ENCODE data around the gene PDCD4.
"Not testable (repeated sequence)": the region's sequence is repeated elsewhere in the genome, so short reads cannot be mapped to it uniquely, and the experiment has no call there.

The PDCD4 gene

DNA sequence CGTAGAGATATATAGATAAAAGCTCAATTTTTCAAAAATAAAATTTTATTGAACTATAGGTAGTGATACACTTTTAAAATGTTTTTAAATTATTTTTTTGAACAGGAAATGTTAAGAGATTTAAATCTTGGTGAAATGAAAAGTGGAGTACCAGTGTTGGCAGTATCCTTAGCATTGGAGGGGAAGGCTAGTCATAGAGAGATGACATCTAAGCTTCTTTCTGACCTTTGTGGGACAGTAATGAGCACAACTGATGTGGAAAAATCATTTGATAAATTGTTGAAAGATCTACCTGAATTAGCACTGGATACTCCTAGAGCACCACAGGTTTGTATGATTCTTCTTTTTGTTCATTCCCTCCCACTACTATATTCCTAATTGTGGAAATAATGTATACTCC, 15.8 kb downstream of the PDCD4 start:
- no peak for DNase-seq

DNA sequence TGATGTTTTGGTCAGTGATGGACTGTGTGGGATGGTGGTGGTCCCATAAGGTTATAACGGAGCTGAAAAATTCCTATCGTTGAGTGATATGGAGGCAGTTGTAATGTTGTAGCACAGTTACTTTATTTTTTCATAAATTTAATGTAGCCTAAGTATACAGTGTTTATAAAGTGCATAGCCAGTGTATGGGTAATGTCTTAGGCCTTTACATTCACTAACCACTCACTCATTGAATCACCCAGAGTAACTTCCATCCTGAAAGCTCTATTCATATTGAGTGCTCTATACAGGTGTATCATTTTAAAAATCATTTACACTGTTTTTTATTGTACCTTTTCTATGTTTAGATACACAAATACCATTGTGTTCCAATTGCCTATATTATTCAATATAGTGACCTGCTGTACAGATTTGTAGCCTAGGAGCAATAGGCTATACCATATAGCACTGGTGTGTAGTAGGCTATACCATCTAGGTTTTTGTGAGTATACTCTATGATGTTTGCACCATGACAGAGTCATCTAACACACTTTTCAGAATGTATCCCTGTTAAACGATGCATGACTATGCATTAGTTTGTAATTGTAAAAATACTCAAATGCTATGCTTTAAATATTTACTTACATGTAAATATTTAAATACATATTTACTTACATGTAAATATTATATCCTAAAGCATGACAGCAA, 21.0 kb downstream of the PDCD4 start:
- no peak for DNase-seq

DNA sequence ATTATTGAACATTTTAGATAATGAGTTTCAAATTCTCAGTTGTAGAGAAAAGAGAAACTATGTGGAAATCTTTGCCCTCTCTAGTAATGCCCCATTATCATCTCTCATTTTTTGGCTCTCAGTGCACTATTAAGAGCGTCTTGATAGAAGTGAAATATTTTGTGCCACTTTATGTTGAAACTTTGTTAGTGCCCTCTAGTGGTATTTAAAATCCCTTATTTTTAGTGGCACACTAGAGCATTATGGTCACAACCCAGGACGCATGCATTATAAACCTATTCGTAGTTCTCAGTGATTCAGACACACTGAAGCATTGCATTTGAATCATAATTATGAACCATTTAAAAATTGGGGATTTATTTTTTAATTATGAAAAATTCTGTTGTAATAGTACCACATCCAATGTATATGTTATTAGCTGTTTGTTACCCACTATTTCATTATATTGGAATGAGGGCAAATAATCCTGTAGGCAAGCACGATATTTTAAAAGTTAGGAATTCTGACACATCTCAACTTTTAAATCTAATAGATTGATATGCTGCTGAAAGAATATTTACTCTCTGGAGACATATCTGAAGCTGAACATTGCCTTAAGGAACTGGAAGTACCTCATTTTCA, 21.9 kb downstream of the PDCD4 start:
- peak; percentile 46 for DNase-seq

DNA sequence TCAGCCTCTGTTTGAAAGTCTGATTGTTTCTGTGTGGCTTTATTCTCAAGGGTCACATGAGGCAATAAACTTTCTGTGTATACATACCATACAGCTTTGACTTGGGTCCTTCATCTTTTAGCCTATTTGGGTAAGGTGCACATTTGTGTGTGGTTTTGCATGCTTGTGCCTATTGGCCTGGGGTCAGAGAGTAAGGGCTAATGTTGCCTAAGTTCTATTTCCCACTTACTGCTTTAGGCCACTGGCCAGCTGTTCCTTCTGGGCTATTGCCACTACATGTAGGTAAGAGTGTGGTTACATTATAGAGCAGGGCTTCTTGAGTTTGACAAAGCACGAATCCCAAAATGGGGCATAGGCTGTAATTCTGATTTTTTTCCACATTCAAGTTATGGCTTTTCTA, 25.5 kb downstream of the PDCD4 start:
- DNase-seq, result no peak

DNA sequence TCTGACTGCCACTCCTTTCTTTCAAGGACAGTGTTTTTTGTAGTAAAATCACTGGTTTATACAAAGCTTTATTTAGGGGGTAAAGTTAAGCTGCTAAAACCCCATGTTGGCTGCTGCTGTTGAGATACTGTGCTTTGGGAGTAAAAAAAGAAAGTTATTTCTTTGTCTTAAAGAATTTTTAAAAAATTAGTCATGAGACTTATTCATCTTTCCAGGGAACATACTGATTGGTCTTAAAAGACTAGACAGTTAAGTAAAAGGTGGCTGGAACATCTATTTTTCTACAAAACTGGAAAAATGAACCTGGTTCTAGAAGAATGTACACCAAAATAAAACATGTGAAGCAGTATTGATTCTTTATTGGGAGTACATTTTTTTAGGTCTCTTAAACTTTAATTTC, 26.7 kb downstream of the PDCD4 start:
- peak; percentile 24 for DNase-seq

DNA sequence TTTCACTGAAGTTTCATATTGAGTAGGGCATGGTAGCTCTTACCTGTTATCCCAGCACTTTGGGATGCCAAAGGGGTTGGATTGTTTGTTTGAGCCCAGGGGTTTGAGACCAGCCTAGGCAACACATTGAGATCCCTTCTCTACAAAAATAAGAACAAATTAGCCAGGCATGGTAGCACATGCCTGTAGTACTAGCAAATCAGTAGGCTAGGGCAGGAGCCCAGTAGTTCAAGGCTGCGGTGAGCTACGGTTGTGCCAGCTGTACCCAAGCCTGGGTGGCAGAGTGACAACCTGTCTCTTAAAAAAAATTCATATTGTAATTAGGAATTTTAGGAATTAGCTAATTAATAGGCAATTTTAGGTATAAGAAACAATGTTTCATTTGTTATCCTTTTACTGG, 29.3 kb downstream of the PDCD4 start:
- DNase-seq, result no peak

DNA sequence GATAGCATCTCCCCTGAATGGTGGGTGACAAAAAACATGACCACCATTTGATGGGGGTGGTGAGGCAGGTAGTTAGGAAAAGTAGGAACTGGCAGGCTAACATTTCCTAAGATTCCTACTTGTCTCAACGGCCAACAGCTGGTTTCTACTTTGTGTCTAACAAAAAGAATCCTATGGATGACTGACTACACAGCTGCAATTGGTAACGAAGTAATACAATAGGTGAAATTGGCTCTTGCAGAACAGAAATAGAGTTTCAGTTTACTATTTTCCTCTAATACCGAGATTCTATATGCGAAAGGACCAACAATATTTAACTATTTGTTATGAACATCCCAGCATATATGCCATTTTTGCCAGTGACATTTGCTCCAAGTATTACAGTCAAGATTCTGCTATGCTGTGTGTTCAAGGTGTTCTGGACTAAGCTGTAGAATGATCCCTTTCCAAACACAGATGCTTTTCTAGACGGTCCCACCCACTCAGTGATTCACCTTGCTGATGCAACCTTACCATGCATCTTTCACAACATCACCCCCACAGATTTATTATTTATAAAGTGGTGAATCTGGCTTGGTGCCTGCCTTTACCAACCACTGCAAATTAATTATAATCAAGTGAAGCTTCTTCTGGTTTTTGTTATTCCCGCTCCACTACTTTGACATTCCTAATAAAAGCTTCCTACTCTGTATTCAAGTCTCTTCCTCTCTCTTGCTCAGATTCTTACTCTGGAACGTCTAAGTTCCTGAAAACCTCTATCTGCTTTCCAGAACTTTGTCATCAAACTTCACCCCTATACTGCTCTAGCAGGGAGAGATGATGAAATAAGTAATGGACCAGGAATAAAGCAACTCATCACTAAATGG, 30.5 kb downstream of the PDCD4 start:
- DNase-seq, result peak; percentile 76

DNA sequence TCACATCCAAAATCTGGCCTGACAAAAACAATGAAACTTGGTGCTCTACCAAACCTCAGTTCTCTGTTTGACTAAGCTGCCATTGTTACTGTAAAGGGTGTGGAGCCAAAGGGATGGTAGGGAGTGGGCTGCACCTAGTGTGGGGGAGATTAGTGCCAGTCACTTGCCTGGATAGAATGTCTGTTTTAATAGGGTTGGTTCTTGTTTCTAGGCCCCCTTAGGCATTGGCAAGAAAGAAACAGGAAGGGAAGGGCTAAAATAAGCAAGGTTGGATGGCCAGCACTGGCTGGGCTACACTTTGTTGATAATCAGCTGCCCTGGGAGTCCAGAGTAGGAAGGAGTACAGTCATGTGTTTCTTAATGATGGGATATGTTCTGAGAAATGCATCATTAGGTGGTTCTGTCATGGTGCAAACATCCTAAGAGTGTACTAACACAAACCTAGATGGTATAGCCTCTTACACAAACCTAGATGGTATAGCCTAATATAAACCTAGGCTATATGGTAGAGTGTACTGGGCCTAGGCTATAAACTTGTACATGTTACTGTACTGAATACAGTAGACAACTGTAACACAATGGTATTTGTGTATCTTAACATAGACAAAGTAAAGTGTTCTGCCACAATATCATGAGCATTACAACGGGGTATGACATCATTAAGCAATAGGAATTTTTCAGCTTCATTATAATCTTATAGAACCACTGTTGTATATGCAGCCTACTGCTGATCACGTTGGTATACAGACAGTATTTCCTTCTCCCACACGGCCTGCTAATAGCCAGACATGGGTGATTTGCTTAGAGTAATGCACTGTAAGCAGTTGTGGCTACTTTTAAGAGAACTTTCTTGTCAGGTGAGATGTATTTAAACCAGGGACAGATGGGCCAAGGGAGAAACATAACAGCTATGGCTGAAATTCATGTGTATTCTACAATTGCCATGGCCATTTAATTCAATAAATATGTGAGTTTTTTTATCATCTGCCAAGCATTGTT, 31.9 kb downstream of the PDCD4 start:
- peak; percentile 7 for DNase-seq

DNA sequence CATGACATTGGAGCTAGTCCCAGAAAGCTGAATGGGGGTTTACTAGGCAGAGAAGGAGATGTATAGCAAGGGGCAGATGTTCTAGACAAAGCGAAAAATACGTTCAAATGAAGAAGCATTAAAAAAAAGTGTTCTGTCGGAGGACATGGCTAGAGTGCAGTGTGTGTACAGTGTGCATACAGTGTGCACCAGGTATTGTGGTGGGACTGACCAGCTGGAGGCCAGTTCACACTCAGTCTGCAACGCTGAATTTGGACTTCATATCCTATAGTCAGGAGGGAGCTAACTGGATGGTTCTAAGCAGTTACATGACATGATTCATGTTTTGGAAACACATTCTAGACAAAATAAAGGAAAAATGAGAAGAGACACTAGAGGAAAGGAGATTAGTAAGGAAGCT, 38.4 kb downstream of the PDCD4 start:
- no peak for DNase-seq

DNA sequence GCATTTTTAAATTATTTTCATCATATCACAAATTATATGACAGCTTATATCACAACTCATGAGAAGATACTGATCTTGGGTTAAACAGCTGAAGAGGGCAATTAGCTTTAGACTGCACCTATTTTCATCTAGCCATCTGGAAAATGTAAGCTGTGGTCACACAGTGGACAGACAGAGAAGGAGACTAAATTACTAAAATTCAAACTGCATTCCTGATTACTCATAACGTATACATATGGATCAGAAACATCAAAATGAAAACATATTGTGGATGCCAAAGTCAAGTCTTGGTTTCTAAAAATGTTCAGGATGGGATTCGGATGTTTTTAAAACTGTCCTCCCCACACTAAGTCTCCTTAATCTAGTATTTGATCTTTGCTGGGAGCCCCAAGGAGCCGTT, 40.6 kb downstream of the PDCD4 start:
- peak; percentile 85 for DNase-seq

DNA sequence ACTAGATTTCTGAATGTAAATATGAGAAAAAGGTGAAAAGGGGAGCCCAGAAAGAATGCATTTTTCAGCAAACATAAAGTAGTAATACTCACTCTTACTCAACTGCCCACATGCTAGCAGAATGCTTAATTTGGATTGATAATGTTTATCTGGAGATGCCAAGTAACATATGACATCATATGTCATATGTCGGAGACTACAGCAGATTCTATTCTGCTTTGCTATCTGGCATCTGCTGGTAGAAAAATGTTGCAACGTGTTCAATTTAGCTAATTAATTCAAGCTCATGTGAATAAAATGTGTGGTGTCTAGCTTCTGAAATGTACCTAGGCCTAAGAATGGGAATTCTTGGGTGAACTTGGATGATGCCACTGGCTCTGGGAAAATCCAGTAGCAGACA, 42.7 kb downstream of the PDCD4 start:
- DNase-seq, result peak; percentile 22

DNA sequence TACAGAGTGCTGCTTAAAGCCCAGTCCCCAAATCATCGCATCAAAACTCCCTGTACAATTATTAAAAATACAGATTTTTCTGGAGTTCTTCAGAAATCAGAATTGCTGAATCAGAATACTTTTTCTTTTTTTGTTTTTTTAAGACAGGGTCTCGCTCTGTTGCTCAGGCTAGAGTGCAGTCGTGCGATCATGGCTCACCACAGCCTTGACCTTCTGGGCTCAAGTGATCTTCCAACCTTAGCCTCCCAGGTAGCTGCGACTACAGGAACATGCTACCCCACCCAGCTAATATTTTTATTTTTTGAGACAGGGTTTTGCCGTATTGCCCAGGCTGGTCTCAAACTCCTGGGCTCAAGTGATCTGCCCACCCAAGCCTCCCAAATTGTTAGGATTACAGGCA, 43.3 kb downstream of the PDCD4 start:
- no peak for DNase-seq

DNA sequence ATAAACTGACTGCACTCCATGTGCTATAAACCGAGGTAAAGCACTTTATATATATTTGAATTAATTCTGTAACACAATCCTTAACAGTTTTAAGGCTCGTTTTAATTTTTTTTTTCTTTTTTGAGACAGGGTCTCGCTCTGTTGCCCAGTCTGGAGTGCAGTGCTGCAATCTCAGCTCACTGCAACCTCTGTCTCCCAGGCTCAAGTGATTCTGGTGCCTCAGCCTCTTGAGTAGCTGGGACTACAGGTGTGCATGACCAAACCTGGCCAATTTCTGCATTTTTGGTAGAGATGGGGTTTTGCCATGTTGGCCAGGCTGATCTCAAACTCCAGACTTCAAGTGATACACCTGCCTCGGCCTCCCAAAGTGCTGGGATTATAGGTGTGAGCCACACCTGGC, 43.9 kb downstream of the PDCD4 start:
- DNase-seq, result not testable (repeated sequence)

DNA sequence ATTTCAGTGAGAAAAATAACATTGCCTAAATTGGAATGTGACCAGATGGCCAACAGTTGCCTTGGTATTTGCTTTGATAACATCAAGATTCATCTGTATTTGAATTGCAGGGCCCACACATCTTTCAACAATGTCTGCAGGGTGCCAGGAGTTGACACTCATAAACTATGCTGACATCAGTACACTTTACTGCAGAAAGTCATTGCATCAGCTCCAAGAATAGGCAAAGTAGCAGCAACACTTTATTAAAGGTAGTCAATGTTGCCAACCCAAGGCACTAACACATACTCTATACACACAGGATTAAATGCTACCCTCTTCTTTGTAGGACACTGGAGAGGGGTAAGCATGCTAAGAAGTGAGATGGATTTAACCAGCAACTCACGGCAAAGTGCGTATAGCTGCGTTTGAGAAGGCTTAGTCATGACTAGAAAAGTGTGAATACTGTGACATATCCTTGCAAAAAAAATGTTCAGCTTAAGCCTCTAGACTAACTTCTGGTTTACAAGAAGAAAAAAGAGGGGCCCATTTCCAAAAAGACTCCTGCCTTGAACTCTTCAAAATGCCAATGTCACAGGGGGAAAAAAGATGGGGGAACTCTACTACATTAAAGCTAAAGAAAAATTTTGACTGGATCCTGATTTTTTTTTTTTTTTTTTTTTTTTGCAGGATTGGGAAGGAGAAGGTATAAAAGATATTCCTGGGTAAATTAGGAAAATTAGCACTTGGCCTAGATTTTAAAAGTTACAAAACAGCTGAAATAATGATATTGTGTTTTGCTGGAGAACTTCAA, 45.0 kb downstream of the PDCD4 start:
- DNase-seq, result peak; percentile 88

DNA sequence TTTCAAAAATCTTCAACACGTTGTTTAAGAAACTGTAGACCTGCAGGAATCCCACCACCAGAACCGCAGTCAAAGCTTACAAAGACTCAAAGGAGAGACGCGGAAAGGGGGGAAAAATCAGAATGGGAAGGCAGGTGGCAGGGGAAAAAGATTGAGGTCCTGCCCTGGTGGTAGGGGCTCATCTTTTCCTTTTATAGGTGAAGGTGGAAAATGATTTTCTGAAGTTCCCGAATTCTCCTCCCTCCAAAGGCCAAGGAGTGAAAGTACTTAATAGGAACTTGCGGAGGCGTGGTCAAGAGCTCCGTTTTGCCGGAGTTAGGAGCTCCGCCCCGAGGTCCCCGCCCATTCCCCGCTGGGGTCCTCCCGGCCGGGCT, 46.5 kb downstream of the PDCD4 start:
- DNase-seq, result peak; percentile 96

DNA sequence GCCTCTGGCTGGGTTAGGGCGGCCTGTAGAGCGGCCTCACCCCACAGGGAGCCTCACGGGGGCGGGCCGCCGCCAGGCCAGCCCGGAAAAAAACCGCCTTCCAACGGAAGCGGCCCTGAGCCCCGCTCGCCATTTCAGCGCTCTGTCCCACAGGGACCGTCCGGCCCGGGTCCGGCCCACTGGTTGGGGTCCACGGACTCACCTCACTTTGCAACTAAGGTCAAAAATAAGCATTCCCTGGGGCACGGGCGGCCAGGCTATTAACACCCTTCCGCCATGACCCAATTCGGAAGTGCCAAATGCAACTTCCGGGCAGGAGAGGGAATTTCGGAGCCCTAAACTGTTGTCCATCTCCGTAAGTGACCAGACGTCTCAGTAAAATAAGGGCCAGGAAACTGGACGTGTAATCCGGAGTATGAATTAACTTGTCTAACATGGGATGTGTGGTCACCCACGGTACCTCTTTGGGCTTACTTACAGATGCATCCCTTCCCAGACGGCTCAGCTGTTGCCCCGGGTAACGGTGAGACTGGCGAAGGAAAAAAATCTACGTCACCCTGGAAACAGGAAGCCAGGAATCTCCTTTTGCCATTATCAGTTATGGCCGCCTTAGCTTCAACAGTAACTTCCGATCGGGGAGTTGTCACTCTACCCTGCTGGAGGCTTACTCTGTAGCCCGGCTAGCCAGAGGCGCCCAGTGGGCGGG, 47.1 kb downstream of the PDCD4 start, which contains the start of gene BBIP1:
TSS of gene BBIP1 (minus strand) at position 538 of the 706 bp plus-strand sequence. CDS start 1,023 bp downstream, outside the sequence.
- DNase-seq, result peak; percentile 100

DNA sequence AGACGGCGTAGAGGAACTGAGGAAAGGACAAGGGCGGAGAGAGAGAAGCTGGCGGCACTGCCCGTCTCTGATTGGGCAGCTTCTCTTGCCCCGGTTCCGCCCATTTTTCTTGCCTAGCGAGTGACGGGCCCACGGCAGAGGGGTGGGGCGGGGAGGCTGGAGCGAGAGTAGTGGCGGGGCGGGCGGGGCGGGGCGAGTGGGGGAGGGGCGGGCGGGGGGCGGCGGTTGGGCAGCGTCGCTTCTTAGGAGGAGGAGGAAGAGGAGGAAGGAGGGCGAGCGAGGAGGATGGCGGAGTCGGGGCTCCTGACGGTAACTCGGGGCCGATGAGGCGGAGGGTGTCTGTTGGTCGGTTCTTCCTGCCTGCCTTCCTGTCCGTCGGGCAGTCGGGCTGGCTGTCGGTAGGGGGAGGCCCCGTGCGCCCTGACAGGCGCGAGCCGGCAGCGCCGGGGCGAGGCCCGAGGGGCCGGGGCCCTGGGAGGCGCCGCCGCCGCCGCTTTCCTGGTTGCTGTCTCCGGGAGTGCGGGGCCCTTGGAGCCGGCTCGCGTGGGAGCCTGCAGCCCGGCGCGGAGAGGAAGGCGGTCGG, 47.7 kb downstream of the PDCD4 start, which contains the start of gene SHOC2:
TSS of gene SHOC2 (plus strand) at position 256 of the 583 bp plus-strand sequence. CDS start 44,755 bp downstream, outside the sequence.
- DNase-seq, result no peak

DNA sequence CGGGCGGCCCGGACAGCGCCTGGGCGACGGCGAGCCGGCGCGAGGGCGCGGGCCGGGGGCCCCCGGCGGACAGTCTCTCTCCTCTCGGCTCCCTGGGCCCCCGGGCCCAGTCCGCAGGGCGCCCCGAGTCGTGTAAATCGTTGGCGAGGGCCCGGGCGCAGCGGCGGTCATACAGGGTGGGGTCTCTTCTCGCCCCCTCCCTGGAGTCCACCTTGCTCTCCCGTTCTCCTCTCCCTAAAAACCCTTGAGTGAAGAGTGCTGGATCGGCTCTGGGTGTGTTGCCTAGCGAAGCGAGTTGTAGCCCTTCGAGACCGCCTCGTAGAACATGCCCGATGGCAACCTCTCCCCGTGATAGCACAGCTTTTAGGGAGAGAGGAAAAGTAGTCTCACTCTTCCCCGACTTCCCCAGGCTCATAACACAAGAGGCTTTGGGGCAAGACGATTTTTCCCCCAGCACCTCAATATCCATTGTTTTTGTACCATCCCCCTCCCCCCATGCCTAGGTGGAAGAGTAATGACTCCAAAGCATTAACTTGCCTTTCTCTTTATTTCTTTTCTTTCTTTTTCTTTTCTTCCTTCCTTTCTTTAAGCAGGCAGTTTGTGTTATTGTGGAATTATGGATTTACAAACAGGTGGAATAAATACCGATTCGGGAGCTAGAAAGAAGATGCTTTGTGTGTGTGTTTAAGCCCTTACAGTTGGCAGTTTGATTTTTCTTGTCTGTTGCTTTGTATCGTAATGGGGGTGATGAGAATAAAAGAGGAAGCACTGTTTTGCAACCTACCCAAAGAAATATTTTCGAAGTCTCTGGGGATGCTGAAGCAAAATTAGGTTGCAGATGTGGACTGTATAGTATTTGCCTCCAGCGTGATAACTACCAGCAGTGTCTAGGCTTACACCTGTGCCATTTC, 48.5 kb downstream of the PDCD4 start:
- DNase-seq, result peak; percentile 46

DNA sequence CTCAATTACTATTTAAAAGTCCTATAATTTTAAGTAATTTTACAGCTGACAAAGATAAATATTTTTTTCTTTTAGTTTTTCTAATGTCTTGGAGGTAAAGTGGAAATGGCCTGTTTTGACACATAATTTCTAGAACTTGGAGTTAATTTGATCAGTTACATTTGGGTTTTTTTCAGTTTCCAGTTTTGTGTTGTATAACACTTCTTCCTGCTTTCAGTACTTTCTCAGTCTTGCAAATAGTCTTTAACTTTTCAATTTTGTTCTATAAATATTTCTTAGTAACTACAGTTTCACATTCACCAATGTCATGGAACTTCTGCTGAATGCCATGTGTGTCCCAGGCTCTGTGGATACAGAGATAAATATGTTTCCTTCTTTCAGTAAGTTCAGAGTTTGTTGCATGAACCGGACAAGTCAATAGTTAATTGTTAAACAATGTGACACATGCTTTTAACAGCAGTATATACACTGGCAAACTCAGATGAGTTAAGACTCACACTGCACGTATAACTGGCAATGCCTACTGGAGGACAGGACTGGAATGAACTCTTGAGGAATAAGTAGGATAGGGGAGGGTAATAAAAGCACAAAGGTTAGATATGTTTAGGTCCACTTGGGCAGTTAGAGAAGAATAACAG, 52.2 kb downstream of the PDCD4 start:
- no peak for DNase-seq
